HAP-1 (cell line): ENCODE measurements around the gene RAD51B.
"Not testable (repeated sequence)": the region's sequence is repeated elsewhere in the genome, so short reads cannot be mapped to it uniquely, and the experiment has no call there.

Source experiments
- DNase-seq, 2 experiments: peaks; one replicate each; pipeline ENCODE4 v3.0.0-alpha.2; 2016 to 2020; ENCODE audit warnings: low spot score in 2 of 2
- H3K27me3 ChIP-seq: fragments of 250-450 bp; sonication (Bioruptor Pico); 2 replicates; pipeline ENCODE4 v1.5.1; 2020; ENCODE audit warnings: low read depth, mild to moderate bottlenecking, moderate library complexity
- H3K36me3 ChIP-seq: fragments of 250-450 bp; sonication (Bioruptor Pico); replicated peaks from 2 replicates; pipeline ENCODE4 v1.5.1; 2020; ENCODE audit warnings: mild to moderate bottlenecking
- H3K4me1 ChIP-seq: fragments of 250-450 bp; sonication (Bioruptor Pico); 2 replicates; pipeline ENCODE4 v1.5.1; 2020; ENCODE audit warnings: mild to moderate bottlenecking
- H3K4me3 ChIP-seq: fragments of 250-450 bp; sonication (Bioruptor Pico); 2 replicates; pipeline ENCODE4 v1.5.1; 2020; ENCODE audit warnings: mild to moderate bottlenecking, moderate library complexity
- H3K9me3 ChIP-seq: fragments of 250-450 bp; sonication (Bioruptor Pico); 2 replicates; pipeline ENCODE4 v1.5.1; 2020; ENCODE audit warnings: mild to moderate bottlenecking, moderate library complexity
- in situ Hi-C: fragments of 300-500 bp; cut with MboI; formaldehyde crosslinking; loops from 3 replicates; pipeline ENCODE4 v1.14.3; 2020; ENCODE audit warnings: low sequenced_read_pairs, inconsistent platforms, mixed read lengths

The RAD51B gene

GRCh38 chr14:68284834-68285233 lies 465.3 kb downstream of the RAD51B start:
- no peak for DNase-seq
- in situ Hi-C loops, result no loop called here
- H3K4me3 ChIP-seq, result no peak overlapping the region
- H3K4me1 ChIP-seq, result no peaks in the 10 kb centered on the region
- no peaks in the 10 kb centered on the region for H3K9me3 ChIP-seq
- H3K36me3 ChIP-seq, result no peaks in the 10 kb centered on the region
- no peaks in the 10 kb centered on the region for H3K27me3 ChIP-seq

DNA sequence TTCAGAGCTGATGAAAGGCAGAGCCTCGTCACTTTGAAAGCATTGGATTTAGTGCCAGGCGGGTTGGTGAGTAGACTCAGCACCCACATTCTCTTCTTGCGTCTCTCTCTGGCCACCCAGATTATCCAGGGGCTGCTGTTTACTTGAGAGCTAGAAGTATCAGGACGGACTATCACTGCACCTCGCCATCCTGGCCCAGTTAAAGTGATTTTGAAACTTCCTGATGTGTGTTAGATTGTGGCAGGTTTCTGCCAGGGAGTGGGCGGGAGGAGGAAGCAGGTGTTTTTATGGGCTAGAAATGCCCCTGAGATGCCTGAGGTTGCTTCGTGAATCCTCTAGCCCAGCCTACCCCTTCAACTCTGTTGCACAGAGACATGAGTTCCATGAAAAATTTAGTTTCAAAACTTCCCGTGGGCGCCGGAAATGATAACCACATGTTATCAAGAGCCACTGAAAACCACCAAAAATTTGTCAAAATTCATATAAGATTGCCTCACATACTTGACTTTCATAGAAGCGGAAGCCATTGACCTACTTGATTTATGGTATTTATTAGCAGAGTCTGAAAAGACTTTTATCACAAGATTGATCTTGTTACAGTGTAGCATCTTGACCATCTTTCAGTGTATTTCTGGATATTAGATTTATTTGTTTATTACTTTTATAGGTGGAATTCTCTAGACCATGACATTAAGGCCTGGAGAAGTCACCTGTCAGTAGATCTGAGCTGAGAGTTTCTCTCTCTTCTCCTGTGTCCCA lies 466.0 kb downstream of the RAD51B start:
- Histone ChIP-seq H3K36me3 (no peaks in the 10 kb centered on the region), H3K27me3 (no peaks in the 10 kb centered on the region), H3K4me1 (no peaks in the 10 kb centered on the region; the same call in 1 of the 2 replicates), H3K9me3 (no peaks in the 10 kb centered on the region), H3K4me3 (no peak overlapping the region)
- in situ Hi-C loops, result no loop called here
- DNase-seq, result no peak

DNA sequence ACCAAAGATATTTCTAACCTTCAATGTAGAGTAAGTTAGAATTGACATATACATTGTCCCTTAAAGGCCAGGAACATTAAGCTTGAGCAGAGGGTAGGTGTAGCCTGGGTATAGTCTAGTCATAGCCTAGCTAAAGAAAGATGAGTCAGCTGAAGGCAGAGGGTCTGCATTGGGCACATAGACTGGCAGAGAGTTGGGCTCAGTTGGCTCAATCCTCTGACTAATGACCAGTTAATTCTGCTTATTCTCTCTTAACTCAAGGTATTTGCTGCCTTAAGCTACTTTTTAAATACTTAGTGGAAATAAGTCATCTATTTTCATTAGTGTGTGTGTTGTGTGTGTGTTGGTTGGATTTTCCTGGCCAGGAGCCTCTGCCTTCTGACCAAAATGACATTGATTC lies 467.1 kb downstream of the RAD51B start:
- Histone ChIP-seq H3K4me3 (no peak overlapping the region), H3K36me3 (no peaks in the 10 kb centered on the region), H3K4me1 (no peaks in the 10 kb centered on the region; the same call in 1 of the 2 replicates), H3K9me3 (no peaks in the 10 kb centered on the region), H3K27me3 (no peaks in the 10 kb centered on the region)
- in situ Hi-C loops, result no loop called here
- no peak for DNase-seq

- H3K36me3 ChIP-seq, DNase-seq, H3K4me1 ChIP-seq, H3K27me3 ChIP-seq, H3K9me3 ChIP-seq, H3K4me3 ChIP-seq, in situ Hi-C loops: not testable (repeated sequence)
Measured at GRCh38 chr14:68289452-68289851, 469.9 kb downstream of the RAD51B start.

DNA sequence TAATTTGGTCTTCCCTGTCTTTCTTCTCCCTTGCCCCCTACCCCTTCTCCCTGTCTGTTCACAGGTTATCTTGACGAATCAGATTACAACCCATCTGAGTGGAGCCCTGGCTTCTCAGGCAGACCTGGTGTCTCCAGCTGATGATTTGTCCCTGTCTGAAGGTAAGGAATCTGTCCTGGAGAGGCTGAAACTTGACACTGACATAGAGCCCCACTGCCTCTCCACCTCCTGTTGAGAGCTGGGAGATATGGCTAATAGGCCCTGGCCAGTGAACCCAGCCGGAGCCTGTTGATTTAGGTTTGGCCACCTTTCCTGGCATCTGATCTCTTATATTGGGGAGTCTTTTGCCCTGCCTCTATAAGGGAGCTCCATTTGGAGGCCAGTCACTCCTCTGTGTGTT lies 472.2 kb downstream of the RAD51B start:
- no peak for DNase-seq
- H3K36me3 ChIP-seq, result no peaks in the 10 kb centered on the region
- in situ Hi-C loops, result no loop called here
- no peaks in the 10 kb centered on the region; the same call in 1 of the 2 replicates for H3K4me1 ChIP-seq
- no peaks in the 10 kb centered on the region for H3K9me3 ChIP-seq
- H3K4me3 ChIP-seq, result no peak overlapping the region
- no peaks in the 10 kb centered on the region for H3K27me3 ChIP-seq

DNA sequence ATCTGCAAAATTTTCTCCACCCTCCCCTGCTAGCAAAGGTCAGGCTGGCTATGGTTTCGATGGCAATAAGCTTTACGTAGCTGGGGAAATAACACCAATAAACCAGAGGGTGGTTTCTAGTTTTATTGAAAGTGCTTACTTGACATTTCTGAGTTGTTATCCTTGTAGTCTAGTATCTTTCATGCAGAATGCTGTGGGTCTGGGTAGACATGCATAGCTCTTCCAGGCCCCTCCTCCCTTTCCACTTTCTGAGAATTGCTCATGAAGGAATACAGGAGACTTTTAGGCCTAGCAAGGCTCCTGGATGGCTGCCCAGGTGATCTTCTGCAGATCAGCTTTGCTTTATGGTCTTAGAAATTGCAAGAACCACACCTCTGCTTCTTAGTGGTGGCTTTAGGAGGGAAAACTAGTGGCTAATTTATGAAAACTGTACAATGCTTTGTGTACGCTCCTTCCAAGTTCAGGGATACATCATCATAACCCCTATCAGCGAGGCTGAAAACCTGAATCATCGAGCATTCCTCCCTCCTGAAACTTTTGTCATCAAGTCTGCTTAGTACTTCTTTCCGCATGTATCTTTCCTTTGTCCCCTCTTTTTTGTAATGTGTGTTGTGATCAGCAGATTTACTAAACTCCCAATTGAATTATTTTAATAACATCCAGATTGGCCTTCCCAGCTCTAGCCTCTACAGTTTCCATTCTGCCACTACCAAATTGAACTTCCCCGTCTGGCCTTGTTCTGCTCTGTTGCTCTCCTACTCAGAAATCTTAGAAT lies 473.0 kb downstream of the RAD51B start:
- no peak overlapping the region for H3K4me3 ChIP-seq
- in situ Hi-C loops, result no loop called here
- no peaks in the 10 kb centered on the region for H3K27me3 ChIP-seq
- no peaks in the 10 kb centered on the region for H3K9me3 ChIP-seq
- no peaks in the 10 kb centered on the region; the same call in 1 of the 2 replicates for H3K4me1 ChIP-seq
- DNase-seq, result no peak
- H3K36me3 ChIP-seq, result no peaks in the 10 kb centered on the region

DNA sequence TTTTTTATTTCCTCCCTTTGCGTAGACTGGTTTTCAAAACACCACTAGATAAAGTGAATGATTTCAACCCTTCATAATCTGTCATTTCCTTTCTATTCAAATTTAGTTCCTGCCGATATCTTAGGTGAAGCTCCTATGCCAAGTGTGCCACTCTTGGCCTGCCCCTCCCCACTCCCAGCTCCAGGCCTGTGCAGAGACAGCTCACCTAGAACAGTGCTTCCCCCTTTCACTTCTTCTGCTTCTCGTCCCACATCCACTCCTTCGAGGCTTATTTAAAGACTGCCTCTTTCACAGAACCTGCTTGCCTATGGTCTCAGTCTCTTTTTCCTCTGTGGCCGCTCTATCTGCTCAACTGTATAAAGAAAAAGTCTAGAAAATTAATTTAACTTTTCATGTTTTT lies 473.8 kb downstream of the RAD51B start:
- no peak overlapping the region for H3K4me3 ChIP-seq
- H3K9me3 ChIP-seq, result no peaks in the 10 kb centered on the region
- no peaks in the 10 kb centered on the region for H3K36me3 ChIP-seq
- DNase-seq, result no peak
- H3K27me3 ChIP-seq, result no peaks in the 10 kb centered on the region
- in situ Hi-C loops, result no loop called here
- no peaks in the 10 kb centered on the region; the same call in 1 of the 2 replicates for H3K4me1 ChIP-seq

GRCh38 chr14:68295316-68295816 lies 475.8 kb downstream of the RAD51B start:
- Histone ChIP-seq H3K4me1 (no peaks in the 10 kb centered on the region; the same call in 1 of the 2 replicates), H3K27me3 (no peaks in the 10 kb centered on the region), H3K4me3 (no peak overlapping the region), H3K36me3 (no peaks in the 10 kb centered on the region), H3K9me3 (no peaks in the 10 kb centered on the region)
- in situ Hi-C loops, result no loop called here
- no peak for DNase-seq

GRCh38 chr14:68297039-68297438 lies 477.5 kb downstream of the RAD51B start:
- Histone ChIP-seq H3K4me1 (no peaks in the 10 kb centered on the region), H3K4me3 (no peak overlapping the region), H3K9me3 (no peaks in the 10 kb centered on the region), H3K27me3 (no peaks in the 10 kb centered on the region), H3K36me3 (no peaks in the 10 kb centered on the region)
- in situ Hi-C loops, result no loop called here
- DNase-seq, result no peak

DNA sequence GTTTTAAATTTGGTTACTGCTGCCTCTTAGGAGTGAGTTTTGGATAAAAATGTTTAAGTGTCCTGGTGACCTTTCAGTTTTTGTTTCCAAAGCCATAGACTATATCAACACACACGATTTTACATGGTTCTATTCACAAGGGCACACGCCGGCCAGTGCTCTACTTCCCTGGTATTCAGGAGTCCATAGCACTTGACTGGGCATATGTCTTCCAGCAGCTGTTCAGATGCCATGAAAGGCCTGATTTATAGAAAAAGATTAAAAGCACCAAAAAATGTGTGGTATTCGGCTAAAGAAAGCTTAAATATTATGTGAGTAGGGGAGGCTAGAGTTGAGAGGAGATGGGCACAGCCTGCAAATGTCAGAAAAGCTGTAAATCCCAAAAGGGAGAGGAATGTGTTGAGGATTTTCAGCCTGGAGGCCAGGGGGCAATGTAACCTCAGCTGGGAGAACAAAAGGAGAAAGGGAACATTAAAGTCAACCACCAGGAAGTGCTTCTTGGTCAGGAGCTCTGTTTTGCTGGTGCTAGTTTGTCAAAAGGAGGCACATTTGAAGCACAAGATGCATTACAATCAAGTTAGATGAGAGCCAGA lies 478.4 kb downstream of the RAD51B start:
- in situ Hi-C loops, result no loop called here

DNA sequence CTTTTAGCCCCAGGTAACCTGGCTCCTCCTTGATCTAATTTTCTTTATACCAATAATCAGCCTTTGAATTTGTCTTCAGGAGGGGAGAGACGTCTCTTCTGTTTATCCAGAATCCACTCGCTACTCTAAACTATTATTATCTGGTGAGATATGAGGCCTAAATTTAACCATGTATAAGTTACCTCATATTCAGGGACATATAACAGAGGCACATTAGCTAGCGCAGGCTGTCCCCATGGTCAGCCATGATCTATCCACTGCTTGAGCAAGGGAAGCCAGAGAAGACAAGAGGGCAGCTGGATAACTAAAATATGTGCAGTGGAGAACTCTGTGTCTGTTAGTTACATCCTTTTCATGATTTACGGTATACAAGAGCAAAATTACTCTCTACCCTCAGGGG lies 481.0 kb downstream of the RAD51B start:
- in situ Hi-C loops, result no loop called here
- DNase-seq, result no peak
- no peaks in the 10 kb centered on the region for H3K4me1 ChIP-seq
- H3K36me3 ChIP-seq, result no peaks in the 10 kb centered on the region
- H3K4me3 ChIP-seq, result no peak overlapping the region
- H3K27me3 ChIP-seq, result no peaks in the 10 kb centered on the region
- no peaks in the 10 kb centered on the region for H3K9me3 ChIP-seq

More for the DNA sequence above, 478.4 kb downstream of the RAD51B start:
- Histone ChIP-seq H3K36me3 (no peaks in the 10 kb centered on the region), H3K9me3 (no peaks in the 10 kb centered on the region), H3K27me3 (no peaks in the 10 kb centered on the region), H3K4me3 (no peak overlapping the region), H3K4me1 (no peaks in the 10 kb centered on the region)
- no peak for DNase-seq

DNA sequence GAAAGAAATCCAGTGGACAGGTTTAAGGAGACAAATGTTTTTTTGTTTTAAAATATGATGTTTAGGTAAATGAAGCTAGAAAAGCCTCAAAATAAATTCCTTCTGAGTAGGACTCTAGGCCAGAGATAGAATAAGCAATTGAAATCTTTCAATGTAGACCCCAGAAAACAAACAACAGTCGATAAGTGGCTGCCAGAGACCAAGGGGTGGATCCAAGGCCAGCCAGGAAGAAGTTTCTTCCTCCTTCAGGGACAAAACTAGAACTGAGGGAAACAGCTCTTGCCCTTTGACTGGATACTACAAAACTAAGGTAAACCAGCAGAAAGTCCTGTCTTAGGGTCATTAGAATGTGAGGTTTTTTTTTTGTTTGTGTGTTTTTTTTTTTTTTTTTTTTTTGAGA lies 481.6 kb downstream of the RAD51B start:
- Histone ChIP-seq H3K4me3 (no peak overlapping the region), H3K9me3 (no peaks in the 10 kb centered on the region), H3K27me3 (no peaks in the 10 kb centered on the region), H3K4me1 (no peaks in the 10 kb centered on the region), H3K36me3 (no peaks in the 10 kb centered on the region)
- no peak for DNase-seq
- in situ Hi-C loops, result no loop called here

DNA sequence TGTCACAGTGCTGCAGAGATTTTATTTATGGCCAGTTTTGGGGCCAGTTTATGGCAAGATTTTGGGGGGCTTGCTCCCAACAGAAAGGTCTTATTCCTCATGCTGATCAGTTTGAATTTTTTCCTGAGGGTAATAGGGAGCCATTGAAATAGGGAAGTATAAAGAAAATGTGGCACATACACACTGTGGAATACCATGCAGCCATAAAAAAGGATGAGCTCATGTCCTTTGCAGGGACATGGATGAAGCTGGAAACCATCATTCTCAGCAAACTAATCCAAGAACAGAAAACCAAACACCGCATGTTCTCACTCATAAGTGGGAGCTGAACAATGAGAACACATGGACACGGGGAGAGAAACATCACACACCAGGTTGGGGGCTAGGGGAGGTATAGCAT lies 483.4 kb downstream of the RAD51B start:
- H3K9me3 ChIP-seq, H3K36me3 ChIP-seq, H3K4me3 ChIP-seq, DNase-seq, H3K4me1 ChIP-seq, H3K27me3 ChIP-seq, in situ Hi-C loops: not testable (repeated sequence)

- Histone ChIP-seq H3K4me1 (no peaks in the 10 kb centered on the region), H3K27me3 (no peaks in the 10 kb centered on the region), H3K4me3 (no peak overlapping the region), H3K36me3 (no peaks in the 10 kb centered on the region), H3K9me3 (no peaks in the 10 kb centered on the region)
- in situ Hi-C loops, result no loop called here
- no peak for DNase-seq
Measured at GRCh38 chr14:68305738-68306137, 486.2 kb downstream of the RAD51B start.
